ENCODE data around the gene TBP. TPM values are rescaled to one million over a fixed set of nuclear protein-coding genes. Genes with fewer than 3 reads are reported as not detected.
"Not testable (repeated sequence)": the region's sequence is repeated elsewhere in the genome, so short reads cannot be mapped to it uniquely, and the experiment has no call there.

Gene TBP
- total RNA-seq (2014; rRNA removed; shearing (Covaris generic); ENCODE audit: low replicate concordance) = 13.3 and 15.2 TPM in 2 replicates

GRCh38 chr6:170554013-170554795 is at the start of gene TBP:
TSS of gene TBP (plus strand) at chr6:170554369. CDS start at chr6:170557030, 2,661 bp downstream.
- in situ Hi-C loops (cut with HindIII; ENCODE audit: low pct_unique_long_range_greater_than_20kb, low sequenced_read_pairs) = no loop called here
- peak; percentile 95 for DNase-seq (ENCODE audit: low read depth)

- in situ Hi-C loops (cut with HindIII; ENCODE audit: low pct_unique_long_range_greater_than_20kb, low sequenced_read_pairs) = no loop called here
- DNase-seq (ENCODE audit: low read depth) = no peak
Measured at GRCh38 chr6:170504479-170504878, 49.7 kb upstream of the TBP start.

- in situ Hi-C loops (cut with HindIII; ENCODE audit: low pct_unique_long_range_greater_than_20kb, low sequenced_read_pairs) = no loop called here
- DNase-seq (ENCODE audit: low read depth) = no peak
Measured at GRCh38 chr6:170505306-170505705, 48.9 kb upstream of the TBP start.

- DNase-seq (ENCODE audit: low read depth) = no peak
- in situ Hi-C loops (cut with HindIII; ENCODE audit: low pct_unique_long_range_greater_than_20kb, low sequenced_read_pairs) = no loop called here
Measured at GRCh38 chr6:170506446-170506845, 47.7 kb upstream of the TBP start.

GRCh38 chr6:170507728-170508127 is 46.4 kb upstream of the TBP start:
- in situ Hi-C loops (cut with HindIII; ENCODE audit: low pct_unique_long_range_greater_than_20kb, low sequenced_read_pairs); DNase-seq (ENCODE audit: low read depth): not testable (repeated sequence)

- DNase-seq (ENCODE audit: low read depth); in situ Hi-C loops (cut with HindIII; ENCODE audit: low pct_unique_long_range_greater_than_20kb, low sequenced_read_pairs): not testable (repeated sequence)
Measured at GRCh38 chr6:170508275-170508674, 45.9 kb upstream of the TBP start.

GRCh38 chr6:170508892-170509722 is 45.1 kb upstream of the TBP start:
- DNase-seq (ENCODE audit: low read depth); in situ Hi-C loops (cut with HindIII; ENCODE audit: low pct_unique_long_range_greater_than_20kb, low sequenced_read_pairs): not testable (repeated sequence)

GRCh38 chr6:170509723-170510018 is 44.5 kb upstream of the TBP start:
- no peak for DNase-seq (ENCODE audit: low read depth)
- in situ Hi-C loops (cut with HindIII; ENCODE audit: low pct_unique_long_range_greater_than_20kb, low sequenced_read_pairs) = loop anchor here (10.0 kb wide), 1 partner anchor 255 kb away; no protein-coding TSS in a partner anchor

- in situ Hi-C loops (cut with HindIII; ENCODE audit: low pct_unique_long_range_greater_than_20kb, low sequenced_read_pairs) = loop anchor here (10.0 kb wide), 1 partner anchor 256 kb away; no protein-coding TSS in a partner anchor
- DNase-seq (ENCODE audit: low read depth) = no peak
Measured at GRCh38 chr6:170510631-170511030, 43.5 kb upstream of the TBP start.

- in situ Hi-C loops (cut with HindIII; ENCODE audit: low pct_unique_long_range_greater_than_20kb, low sequenced_read_pairs) = loop anchor here (10.0 kb wide), 1 partner anchor 257 kb away; no protein-coding TSS in a partner anchor
- no peak for DNase-seq (ENCODE audit: low read depth)
Measured at GRCh38 chr6:170512249-170512648, 41.9 kb upstream of the TBP start.

DNA sequence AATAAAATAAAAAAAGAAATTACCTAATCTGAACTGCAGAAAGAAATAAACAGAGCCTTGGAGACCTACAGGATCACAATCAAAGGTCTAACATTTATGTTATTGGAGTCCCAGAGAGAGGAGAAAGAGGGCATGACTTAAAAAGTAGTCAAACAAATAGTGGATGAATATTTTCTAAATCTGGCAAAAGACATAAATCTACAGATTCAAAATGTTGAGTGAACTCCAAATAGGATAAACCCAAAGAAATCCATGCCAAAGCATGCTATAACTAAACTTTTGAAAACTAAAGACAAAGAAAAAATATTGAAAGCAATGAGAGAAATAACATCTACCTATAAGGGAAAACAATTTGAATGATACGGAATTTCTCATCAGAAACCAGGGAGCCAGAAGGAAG is 39.3 kb upstream of the TBP start:
- in situ Hi-C loops (cut with HindIII; ENCODE audit: low pct_unique_long_range_greater_than_20kb, low sequenced_read_pairs) = loop anchor here (10.0 kb wide), 1 partner anchor 260 kb away; no protein-coding TSS in a partner anchor
- DNase-seq (ENCODE audit: low read depth) = no peak

GRCh38 chr6:170516783-170517616 is 37.2 kb upstream of the TBP start:
- DNase-seq (ENCODE audit: low read depth) = peak; percentile 54
- in situ Hi-C loops (cut with HindIII; ENCODE audit: low pct_unique_long_range_greater_than_20kb, low sequenced_read_pairs) = loop anchor here (10.0 kb wide), 1 partner anchor 262 kb away; no protein-coding TSS in a partner anchor

DNA sequence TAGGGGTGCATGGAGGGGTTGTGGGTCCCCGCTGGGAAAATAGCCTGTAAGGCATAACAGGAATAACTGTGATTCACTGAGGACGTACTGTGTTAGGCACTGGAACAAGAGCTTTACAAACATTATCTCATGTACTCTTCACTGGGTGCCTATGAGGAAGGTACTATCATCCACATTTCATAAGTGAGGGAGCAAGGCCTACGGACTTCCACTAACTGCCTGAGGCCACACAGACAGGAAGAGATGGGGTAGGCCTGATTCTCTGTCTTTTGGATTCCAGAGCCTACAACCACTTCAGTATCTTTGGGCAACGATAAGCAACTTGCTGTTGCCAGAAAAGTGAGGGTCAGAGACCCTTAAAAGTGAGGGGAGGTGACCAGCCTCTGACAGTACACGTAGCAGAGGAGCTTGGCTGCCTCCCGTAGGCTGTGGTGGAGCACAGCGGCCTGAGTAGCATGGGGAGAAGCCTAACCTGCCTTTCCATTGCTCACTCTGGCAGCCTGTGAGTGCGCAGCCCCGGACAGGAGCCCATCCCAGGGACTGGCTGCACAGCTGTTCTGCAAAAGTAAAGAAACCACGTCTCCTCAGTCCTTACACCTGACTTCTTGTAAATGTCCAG is 31.5 kb upstream of the TBP start:
- in situ Hi-C loops (cut with HindIII; ENCODE audit: low pct_unique_long_range_greater_than_20kb, low sequenced_read_pairs) = no loop called here
- no peak for DNase-seq (ENCODE audit: low read depth)

GRCh38 chr6:170523256-170524171 is 30.7 kb upstream of the TBP start:
- in situ Hi-C loops (cut with HindIII; ENCODE audit: low pct_unique_long_range_greater_than_20kb, low sequenced_read_pairs) = no loop called here

GRCh38 chr6:170524172-170524502 is 30.0 kb upstream of the TBP start:
- in situ Hi-C loops (cut with HindIII; ENCODE audit: low pct_unique_long_range_greater_than_20kb, low sequenced_read_pairs) = no loop called here

More at GRCh38 chr6:170523256-170524171, 30.7 kb upstream of the TBP start:
- no peak for DNase-seq (ENCODE audit: low read depth)

GRCh38 chr6:170525795-170526194 is 28.4 kb upstream of the TBP start:
- in situ Hi-C loops (cut with HindIII; ENCODE audit: low pct_unique_long_range_greater_than_20kb, low sequenced_read_pairs) = no loop called here
- DNase-seq (ENCODE audit: low read depth) = no peak

More at GRCh38 chr6:170524172-170524502, 30.0 kb upstream of the TBP start:
- no peak for DNase-seq (ENCODE audit: low read depth)

GRCh38 chr6:170527995-170528394 is 26.2 kb upstream of the TBP start:
- in situ Hi-C loops (cut with HindIII; ENCODE audit: low pct_unique_long_range_greater_than_20kb, low sequenced_read_pairs); DNase-seq (ENCODE audit: low read depth): not testable (repeated sequence)
